GM19238 (cell line): ENCODE results near the gene MEF2A.
"Not testable (repeated sequence)": the region's sequence is repeated elsewhere in the genome, so short reads cannot be mapped to it uniquely, and the experiment has no call there.

ENCODE experiments used
- DNase-seq: peaks from one replicate; pipeline ENCODE4 v3.0.0; 2011; ENCODE audit warnings: low spot score; ENCODE audit not compliant: insufficient read length

The MEF2A gene

DNA sequence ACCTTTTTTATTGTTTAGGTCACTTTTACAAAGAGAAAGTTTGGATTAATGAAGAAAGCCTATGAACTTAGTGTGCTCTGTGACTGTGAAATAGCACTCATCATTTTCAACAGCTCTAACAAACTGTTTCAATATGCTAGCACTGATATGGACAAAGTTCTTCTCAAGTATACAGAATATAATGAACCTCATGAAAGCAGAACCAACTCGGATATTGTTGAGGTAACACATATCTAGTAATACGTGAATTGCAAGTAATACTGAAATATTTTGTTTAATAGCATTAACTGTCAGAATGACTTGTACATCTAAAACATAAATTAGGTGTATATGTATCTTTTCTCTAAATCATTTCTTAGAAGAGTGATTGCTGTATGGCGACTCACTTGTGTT lies 79.8 kb downstream of the MEF2A start:
- DNase-seq, result no peak

DNA sequence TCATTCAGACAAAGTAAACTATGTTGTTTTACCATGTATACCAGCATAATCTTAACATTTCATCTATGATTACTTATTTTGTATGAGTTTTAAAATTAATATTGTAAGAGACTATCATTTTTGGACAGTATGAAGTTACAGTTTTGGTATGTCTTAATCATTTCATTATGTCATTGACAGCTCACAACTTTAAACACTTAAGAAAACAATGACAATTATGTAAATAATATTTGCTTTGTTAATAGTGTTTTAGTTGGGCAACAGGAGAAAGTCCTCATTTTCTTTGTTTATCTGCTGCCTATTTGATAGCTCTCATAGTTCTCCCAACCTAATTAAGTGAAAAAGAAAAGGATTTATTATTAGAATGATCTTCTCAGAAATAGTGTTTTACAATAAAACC lies 80.2 kb downstream of the MEF2A start:
- DNase-seq, result no peak

DNA sequence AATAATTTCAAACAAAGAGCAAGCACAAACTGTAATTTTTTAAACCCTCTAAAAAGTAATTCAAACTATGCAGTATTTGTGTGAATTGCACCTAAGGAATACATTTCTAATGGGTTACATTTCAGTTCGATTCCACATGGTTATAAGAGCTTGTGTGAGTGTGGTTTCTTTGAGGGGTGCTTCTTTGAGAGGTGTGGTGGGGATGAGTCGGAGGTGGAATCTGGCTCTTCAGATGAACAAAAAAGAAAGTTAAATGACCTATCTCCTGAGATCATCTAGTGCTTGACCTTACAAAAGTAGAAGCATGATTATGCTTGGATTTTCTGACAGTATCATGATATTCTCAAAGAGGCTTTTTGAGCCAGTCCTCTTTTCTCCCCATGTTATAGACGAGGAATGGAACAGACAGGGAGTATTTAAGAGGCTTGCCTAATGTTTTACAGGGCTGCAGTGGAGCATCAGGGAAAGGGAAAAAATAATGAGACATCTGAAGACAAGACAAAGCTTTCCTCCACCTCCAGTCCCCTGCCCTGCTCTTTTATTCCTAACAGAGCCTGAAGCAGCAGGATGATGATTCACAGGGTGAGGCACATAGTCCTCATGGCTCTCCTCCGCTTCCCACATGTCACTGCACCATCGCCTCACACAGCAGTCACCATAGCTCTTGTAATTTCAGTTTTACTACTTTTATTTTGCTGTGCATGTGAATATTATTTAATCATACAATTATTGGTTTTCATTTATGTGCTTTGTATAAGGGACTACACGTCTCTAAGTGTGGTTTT lies 85.4 kb downstream of the MEF2A start:
- DNase-seq, result no peak

DNA sequence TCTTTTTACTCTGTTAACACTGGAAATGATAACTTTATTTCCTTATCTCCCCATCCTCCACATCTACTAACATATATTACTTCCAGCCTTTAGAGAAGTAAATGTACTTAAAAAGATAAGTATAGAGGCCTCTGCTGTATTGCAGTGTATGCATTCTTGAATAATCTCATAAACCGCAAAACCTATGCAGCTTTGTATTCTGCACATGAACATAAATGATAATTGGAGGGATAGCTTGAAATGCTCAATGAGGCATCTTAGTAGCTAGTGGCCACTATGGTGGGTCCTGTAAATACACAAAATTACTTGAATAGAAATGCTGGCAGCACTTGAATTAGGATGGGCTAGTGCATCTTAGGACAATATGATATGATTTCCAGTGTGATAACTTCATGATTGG lies 90.4 kb downstream of the MEF2A start:
- no peak for DNase-seq

DNA sequence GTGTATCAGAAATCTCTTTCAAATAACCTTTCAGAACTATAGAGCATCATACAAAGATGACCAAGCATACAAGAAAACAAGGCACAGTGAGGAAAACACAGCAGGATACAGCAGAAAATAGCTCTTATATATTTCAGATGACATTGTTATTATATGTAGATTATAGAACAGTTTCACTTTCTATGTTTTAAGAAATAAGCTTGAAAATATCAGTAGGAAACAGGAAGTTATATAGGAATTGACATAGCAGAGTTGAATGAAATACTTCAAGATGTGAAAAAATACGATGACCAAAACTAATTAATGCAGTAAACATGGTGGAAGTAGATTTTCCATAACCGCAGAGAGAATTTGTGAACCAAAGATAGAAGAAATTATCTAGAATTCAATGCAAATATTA lies 92.2 kb downstream of the MEF2A start:
- no peak for DNase-seq

DNA sequence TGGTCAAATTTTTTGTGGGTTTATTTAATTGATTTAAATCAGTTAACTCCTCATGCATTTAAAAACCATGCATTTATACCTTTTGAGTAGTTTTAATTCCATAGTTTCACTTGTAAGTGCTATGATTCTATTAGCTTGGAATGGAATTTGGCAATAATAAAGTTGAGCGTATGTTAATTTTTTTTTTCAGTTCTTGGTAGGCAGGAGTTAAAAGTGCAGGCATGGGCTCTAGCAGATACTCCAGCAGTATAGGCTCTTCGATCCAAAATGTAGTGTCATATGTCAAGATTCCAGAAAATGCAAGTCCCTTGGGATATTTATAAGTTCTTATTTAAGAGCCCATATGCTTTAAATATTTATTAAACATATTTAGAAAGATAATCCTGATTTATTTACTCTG lies 97.1 kb downstream of the MEF2A start:
- DNase-seq, result no peak

DNA sequence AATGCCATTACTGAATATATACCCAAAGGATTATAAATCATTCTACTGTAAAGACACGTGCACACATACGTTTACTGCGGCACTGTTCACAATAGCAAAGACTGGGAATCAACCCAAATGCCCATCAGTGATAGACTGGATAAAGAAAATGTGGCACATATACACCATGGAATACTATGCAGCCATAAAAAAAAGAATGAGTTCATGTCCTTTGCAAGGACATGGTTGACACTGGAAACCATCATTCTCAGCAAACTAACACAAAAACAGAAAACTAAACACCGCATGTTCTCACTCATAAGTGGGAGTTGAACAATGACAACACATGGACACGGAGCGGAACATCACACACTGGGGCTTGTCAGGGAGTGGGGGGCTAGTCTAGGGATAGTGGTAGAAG lies 100.3 kb downstream of the MEF2A start:
- not testable (repeated sequence) for DNase-seq

DNA sequence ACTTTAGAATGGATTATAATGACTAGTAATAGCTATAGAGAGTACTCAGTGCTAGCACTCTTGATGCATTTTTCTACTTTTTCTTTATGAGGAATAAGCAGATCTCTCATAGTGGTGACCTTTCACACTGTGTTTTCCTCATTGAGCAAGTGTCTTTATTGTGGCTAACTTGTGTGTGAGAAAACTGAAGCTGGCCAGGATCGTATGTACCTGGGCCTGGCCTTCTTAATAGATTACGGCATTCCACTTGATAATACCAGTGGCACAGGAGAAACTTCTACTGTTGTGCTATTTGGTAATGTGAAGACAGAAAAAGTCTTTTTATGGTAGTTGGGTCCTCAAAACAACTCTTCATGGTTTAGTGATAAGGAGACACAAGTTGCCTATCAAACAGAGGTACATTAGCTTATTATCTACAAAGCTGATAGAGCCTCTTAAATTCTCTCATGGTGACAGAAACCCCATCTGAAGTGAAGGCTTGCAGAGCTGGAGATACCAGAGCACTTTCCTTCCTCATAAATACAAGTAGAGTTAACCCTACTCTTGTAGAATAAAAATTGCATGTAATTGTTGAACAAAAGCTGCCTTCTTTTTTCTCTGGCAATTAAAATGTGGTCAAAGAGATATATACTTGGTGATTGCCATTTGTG lies 102.9 kb downstream of the MEF2A start:
- DNase-seq, result no peak

DNA sequence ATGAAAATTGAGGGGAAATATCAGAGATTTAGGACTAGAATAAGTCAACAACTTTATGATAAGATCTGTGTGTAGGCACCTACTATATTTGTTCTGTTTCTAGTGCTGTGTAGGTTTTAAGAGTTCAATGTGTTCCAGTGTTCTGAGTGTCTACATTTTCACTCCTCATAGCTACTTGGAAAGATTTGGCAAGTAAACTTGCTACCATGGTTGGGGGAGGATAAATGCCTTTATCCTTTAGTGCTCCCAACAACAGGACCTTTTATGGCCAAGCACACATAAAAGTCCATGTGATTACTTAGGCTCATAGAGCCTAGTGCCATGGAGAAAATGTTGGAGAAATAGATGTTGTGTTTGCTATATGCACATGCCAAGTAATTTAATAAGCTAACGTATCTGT lies 103.5 kb downstream of the MEF2A start:
- no peak for DNase-seq

DNA sequence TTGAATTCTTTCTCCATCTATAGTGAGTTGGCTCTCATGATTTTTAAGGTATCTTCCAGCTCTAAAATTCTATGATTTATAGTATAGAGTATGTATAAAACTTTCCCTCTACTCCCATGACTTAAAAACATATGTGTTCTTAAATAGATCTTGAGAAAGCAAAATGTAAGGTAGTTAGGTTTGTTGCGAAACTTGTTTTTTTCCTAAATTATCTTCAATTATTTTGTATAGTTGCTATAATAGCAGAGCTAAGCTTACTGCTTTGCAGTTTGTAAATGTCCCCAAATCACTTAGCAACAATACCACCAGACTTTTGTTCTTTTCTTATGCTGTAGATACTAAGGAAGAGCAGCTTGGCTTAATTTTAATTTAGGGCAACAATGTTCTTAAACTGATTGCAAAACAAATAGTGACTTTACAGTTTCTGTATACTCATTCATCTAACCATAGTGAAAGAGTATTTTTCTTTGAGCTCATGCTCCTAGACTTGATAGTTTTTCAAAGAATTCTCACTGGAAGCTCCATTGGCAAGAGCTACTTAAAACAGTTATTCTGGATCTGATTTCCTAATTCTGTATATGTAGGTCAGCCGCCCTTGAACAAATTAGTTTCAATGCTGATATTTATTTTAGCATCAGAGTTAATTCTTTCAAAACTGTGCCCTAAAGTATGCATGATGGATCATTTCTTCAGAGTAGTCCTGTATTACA lies 106.3 kb downstream of the MEF2A start:
- no peak for DNase-seq

DNA sequence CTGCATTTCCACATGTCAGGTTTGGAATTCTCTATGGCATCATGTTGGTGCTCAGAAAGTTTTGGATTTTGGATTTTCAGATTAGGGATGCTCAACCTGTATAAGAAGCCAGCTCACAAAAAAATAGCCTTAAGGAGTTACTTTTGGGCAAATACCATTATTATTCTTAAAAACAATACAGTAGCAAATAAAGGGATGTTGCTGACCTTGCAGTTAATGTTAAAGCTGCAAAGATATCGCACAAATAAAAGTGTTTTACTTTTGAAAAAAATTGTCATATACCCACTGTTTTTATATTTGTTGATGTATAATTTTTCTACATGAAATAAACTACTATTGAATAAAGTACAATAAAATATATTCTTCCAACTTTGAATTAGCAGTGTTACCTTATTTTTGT lies 107.3 kb downstream of the MEF2A start:
- DNase-seq, result no peak

DNA sequence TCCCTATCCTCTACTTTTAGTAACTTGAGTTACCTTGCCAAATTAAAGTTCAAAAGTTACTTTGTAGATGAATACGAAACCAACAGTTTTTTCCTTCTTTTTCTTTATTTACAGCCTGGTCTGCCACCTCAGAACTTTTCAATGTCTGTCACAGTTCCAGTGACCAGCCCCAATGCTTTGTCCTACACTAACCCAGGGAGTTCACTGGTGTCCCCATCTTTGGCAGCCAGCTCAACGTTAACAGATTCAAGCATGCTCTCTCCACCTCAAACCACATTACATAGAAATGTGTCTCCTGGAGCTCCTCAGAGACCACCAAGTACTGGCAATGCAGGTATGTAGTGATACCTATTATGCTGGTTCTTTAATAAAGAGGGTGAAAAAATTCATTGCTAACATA lies 108.5 kb downstream of the MEF2A start:
- no peak for DNase-seq

DNA sequence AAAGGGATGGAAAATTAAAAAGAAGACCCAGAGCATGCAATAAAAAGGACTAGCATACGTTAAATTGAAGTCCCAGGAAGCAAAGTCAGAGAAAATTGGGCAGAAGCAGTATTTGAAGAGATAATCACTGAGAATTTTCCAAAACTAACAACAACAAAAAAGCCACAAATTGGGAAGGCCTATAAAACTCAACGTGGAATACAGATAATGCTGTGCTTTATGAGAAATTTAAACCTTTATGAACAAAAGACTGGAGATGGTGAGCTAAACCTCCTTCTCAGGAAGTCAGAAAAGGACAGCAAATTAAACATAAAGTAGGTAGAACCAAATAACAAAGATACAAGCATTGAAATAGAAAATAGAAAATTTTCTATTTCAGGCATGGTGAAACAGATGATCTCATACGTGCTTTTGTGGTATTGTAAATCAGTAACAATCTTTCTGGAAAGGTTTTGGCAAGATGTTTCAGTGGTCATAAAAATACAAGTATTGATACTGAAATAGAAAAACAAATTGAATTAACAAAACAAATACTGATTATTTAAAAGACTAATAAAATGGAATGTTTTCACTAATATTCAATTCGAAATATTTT lies 111.9 kb downstream of the MEF2A start:
- DNase-seq, result no peak

DNA sequence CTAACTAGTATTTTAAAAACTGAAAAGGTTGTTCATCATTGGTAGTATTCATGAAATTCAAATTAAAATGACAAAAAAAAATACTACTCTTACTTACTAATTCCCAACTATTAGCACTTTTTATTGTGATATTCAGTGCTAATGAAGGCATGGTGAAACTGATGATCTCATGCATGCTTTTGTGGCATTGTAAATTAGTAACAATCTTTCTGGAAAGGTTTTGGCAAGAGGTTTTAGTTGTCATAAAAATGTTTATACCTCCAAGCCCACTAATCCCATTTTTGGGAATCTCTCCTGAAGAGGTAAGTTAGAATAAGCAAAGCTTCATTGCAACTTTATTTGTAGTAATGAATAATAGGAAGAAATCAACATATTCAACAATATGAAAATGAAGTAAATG lies 114.5 kb downstream of the MEF2A start:
- no peak for DNase-seq

DNA sequence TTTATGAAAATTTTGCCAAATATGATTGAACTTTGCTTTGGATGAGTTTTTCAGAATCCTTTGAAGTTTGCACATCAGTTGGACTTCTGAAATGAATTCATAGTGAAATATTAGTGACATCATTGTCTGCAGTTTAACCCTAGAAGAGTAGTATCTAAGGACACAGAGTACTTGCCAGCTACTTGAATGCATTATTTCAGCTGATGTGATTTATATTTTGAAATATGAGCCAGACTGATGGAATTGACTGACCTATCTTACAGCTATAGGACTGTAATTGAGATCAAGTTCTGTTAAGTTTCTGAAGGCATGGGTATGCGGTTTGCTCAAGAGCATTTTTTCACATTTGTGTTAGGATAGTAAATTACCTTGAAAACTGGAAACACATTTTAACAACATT lies 116.2 kb downstream of the MEF2A start:
- no peak for DNase-seq

DNA sequence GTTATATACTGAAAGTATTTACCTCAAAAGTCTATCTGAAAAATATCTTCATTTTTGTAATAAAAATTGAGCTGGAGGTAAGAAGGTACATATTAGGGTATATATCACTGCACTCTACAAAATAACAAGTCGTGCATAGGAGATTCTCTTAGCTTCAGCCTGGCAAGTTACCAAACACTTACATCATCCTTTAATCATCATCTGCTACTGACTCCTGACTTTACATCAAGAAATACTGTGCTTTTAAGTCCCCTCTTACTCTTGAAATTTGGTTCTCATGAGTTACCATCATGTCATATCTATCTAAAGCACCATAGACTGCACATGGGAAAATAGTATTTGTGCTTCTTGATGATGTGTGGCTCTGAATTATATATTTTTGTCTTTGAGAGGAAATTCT lies 116.7 kb downstream of the MEF2A start:
- DNase-seq, result no peak

DNA sequence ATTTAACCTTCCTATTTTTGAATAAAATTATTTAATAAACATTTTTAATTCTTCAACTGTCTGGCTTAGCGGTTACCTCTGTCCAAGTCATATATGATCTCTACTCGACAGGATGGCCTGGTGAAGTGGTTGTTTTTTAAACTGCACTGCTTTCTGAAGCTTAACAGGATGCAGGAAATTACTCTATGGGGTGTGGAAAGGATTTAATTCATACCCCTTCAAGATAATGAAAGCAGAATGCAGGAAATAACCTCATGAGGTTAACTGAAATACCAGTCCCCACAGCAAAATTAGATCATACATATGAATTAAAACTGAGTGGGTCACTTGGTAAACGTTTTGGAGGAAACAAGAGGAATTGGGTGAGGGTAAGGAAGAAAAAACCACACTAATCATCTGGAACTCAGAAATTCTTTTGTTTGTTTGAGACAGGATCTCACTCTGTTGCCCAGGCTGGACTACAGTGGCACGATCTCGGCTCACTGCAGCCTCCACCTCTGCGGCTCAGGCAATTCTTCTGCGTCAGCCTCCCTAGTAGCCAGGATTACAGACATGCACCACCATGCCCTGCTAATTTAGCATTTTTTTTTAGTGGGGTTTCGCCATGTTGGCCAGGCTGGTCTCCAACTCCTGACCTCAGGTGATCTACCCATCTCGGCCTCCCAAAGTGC lies 117.4 kb downstream of the MEF2A start:
- DNase-seq, result no peak

DNA sequence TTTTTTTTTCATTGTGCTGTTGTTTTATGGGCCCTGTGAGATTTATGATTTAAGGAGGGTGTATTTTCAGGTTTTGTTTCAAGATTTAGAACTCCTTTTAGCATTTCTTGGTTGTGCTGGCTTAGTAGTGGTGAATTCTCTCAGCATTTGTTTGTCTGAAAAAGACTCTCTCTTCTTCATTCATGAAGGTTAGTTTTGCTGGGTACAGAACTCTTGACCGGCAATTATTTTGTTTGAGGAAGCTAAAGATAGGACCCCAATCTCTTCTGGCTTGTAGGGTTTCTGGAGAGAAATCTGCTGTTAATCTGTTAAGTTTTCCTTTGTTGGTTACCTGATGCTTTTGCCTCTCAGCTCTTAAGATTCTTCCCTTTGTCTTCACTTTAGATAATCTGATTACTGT lies 120.5 kb downstream of the MEF2A start:
- DNase-seq, result no peak

DNA sequence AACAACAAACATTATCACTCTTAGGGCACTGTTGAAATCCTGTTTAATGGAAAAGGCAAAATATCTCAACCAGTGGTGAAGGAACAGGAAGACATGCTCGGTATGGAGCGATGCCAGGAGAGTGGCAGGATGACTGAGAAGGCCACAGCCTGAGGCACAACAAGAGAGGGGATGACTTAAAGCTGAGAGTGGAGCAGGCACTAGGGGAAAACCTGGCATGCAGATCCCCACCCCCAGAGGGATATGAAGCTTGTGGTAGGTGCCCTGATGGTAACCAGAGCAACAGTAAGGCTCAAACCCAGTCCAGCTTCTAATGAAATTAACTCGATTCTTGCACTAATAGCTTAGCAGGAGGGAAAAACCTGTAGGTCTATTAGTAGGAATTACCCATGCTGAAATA lies 127.0 kb downstream of the MEF2A start:
- no peak for DNase-seq

DNA sequence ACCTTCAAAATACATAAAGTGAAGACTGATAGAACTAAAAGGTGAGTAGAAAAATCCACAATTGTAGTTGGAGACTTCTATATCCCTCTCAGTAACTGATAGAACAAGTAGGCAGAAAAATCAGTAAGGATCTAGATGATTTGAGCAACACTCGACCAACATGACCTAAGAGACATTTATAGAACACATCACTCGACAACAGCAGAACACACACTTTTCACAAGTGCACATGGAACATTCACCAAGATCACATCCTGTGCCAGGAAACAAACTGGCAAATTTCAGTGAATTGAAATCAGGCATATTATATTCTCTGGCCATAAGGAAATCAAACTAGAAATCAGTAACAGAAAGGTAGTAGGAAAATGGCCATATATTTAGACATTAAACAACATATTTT lies 130.3 kb downstream of the MEF2A start:
- DNase-seq, result no peak

DNA sequence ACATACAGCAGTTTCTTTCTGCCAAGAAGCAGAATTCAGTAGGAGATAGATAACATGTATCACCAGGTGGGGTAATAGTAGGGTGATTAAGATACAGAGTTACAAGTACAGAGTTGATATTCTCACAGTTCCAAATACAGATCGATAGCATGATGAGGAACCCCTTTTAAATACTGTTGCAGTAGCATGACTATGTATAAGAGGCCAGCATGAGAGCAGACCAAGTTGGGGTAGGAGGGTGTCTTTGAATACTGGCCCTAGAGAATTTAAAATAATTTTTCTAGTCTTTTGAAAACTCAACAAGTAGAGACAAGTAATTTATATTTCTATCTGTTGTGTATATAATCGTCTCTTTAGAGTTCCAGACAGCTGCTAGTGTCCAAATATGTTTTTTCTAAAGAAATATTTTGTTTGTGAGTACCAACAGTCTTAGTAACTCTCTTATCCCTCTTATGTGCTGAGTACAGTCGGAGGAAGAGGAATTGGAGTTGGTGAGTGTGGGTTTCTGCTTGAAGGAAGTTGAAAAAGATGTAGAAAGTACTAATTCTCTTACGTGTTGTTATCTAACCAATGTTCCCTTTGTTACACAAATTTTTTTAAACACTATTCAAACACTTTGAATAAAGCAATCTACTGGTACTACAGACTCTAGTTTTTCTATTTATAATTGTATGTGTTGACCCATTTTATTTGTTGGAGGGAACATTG lies 137.3 kb downstream of the MEF2A start:
- no peak for DNase-seq
